ENCODE measurements around the gene CEBPG.

GRCh38 chr19:33377586-33378475 is 4.3 kb downstream of the CEBPG start:
- TF ChIP-seq CTCF (IDR thresholded peaks at IDR 0.05) = no peak
- TF ChIP-seq EZH2 (IDR thresholded peaks at IDR 0.05; ENCODE audit: borderline replicate concordance, insufficient read depth, low read depth, low read length, poor library complexity, severe bottlenecking) = no peak

Data from B cell (primary cell).